Fibroblast of lung (primary cell): ENCODE results near the gene KRTAP5-11.

Source experiments
- CTCF ChIP-seq, 2 donors: IDR thresholded peaks in 1 of 2; conservative IDR thresholded peaks in 1 of 2; 1 replicate in 1 of 2; 2 replicates in 1 of 2; pipeline ENCODE4 v1.5.1; 2011 to 2012; ENCODE audit warnings: low read length in 2 of 2, control low read depth in 1 of 2, inconsistent platforms in 1 of 2, low read depth in 1 of 2, mild to moderate bottlenecking in 1 of 2
- EZH2 ChIP-seq: IDR thresholded peaks from 2 replicates; pipeline ENCODE4 v1.5.1; 2012; ENCODE audit warnings: low read length, control low read depth, mild to moderate bottlenecking; ENCODE audit errors: missing control alignments

DNA sequence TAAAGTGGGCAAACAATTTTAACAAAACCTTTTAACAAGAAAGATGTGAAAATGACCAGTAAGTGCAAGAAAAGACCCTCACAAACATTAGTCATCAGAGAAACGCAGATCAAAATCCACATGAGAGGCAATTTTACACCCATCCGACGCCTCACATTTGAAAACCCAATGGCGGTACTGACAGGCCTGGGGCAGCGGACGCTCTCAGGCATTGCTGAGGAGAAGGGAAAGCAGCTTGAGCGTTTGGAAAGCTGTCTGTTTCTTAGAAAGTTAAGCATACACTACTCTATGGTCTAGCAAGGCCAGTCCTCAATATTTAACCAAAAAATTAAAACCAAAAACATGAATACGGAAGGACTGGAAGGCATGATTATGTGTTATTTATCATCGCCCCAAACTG lies 46.9 kb downstream of the KRTAP5-11 start:
- TF ChIP-seq CTCF (conservative IDR thresholded peaks at IDR 0.05 in 1 of 2, IDR thresholded peaks at IDR 0.05 in 1 of 2; ENCODE audit: low read depth in 1 of 2, low read length in 2 of 2) (no peak), EZH2 (no peak)
